PC-9 (cell line): Measurements from ENCODE around the gene TMEM43. TPM values are rescaled to one million over a fixed set of nuclear protein-coding genes. Genes with fewer than 3 reads are reported as not detected.
"Not testable (repeated sequence)": the region's sequence is repeated elsewhere in the genome, so short reads cannot be mapped to it uniquely, and the experiment has no call there.

Source experiments
- BruUV-seq: library from RNA; stranded (reverse); fragments of 400-500 nt; replicated peaks from 2 replicates; lab custom pipeline; 2021; lab: Mats Ljungman, UMichigan
- CTCF ChIA-PET: fragments of 300-600 bp; sonication (Branson Sonifier 250); formaldehyde crosslinking; loops from one replicate; lab custom pipeline; 2022; ENCODE audit warnings: antibody characterized with exemption; lab: Charles Lee
- POLR2A ChIA-PET: fragments of 300-600 bp; sonication (Branson Sonifier 250); formaldehyde crosslinking; loops from one replicate; lab custom pipeline; 2022; ENCODE audit warnings: antibody characterized with exemption; ENCODE audit not compliant: unreplicated experiment; lab: Charles Lee
- DNase-seq, 2 experiments: peaks; one replicate each; pipeline versions ENCODE4 v3.0.0 to v3.0.0-alpha.2; 2015 to 2022; ENCODE audit warnings: mixed read lengths in 1 of 2
- H2AFZ ChIP-seq: fragments of 200-600 bp; sonication (generic); 2 replicates; pipeline ENCODE4 v1.8.1; 2017; ENCODE audit warnings: antibody characterized with exemption
- H3F3A ChIP-seq: fragments of 200-600 bp; sonication (generic); 2 replicates; pipeline ENCODE4 v1.8.1; 2017; ENCODE audit warnings: antibody characterized with exemption, mild to moderate bottlenecking, low read depth; ENCODE audit not compliant: insufficient read depth
- H3K27ac ChIP-seq: fragments of 200-600 bp; sonication (generic); 2 replicates; pipeline ENCODE4 v1.6.1; 2016; ENCODE audit warnings: mixed run types
- H3K27me3 ChIP-seq: fragments of 200-600 bp; sonication (generic); 2 replicates; pipeline ENCODE4 v1.6.1; 2016; ENCODE audit warnings: low read depth, mixed run types; ENCODE audit not compliant: insufficient read depth
- H3K36me3 ChIP-seq: fragments of 200-600 bp; sonication (generic); 2 replicates; pipeline ENCODE4 v1.6.1; 2016; ENCODE audit warnings: low read depth, mixed run types
- H3K4me1 ChIP-seq: fragments of 200-600 bp; sonication (generic); replicated peaks from 2 replicates; pipeline ENCODE4 v1.6.1; 2016; ENCODE audit warnings: mixed run types; ENCODE audit not compliant: insufficient read depth
- H3K4me2 ChIP-seq: fragments of 200-600 bp; sonication (generic); 2 replicates; pipeline ENCODE4 v1.6.1; 2017; ENCODE audit warnings: mixed run types
- H3K4me3 ChIP-seq: fragments of 200-600 bp; sonication (generic); 2 replicates; pipeline ENCODE4 v1.6.1; 2016; ENCODE audit warnings: mixed run types
- H3K79me2 ChIP-seq: fragments of 200-600 bp; sonication (generic); 2 replicates; pipeline ENCODE4 v1.6.1; 2017; ENCODE audit warnings: low read depth, mixed run types
- H3K9me2 ChIP-seq: fragments of 200-600 bp; sonication (generic); 2 replicates; pipeline ENCODE4 v1.8.1; 2017; ENCODE audit warnings: mild to moderate bottlenecking; ENCODE audit not compliant: insufficient read depth
- H3K9me3 ChIP-seq: fragments of 200-600 bp; sonication (generic); 2 replicates; pipeline ENCODE4 v1.8.1; 2016; ENCODE audit warnings: low read depth; ENCODE audit not compliant: insufficient read depth
- H4K20me1 ChIP-seq: fragments of 200-600 bp; sonication (generic); 2 replicates; pipeline ENCODE4 v1.8.1; 2017; ENCODE audit not compliant: insufficient read depth
- EZH2 ChIP-seq: fragments of 200-600 bp; sonication (generic); IDR thresholded peaks from 2 replicates; pipeline ENCODE4 v1.8.0; 2017; ENCODE audit warnings: antibody characterized with exemption, low read depth
- intact Hi-C: fragments of 100-400 bp; cut with micrococcal nuclease; formaldehyde crosslinking; loops from one replicate; pipeline ENCODE4 v1.10.0; 2022; ENCODE audit not compliant: unreplicated experiment
- total RNA-seq: library from RNA; stranded (reverse); gene quantifications from 2 replicates; pipeline ENCODE4 v1.2.3, GENCODE V29; 2021
- TF ChIP-seq, protein P1 (sequence below): fragments of 200-600 bp; sonication (generic); conservative IDR thresholded peaks from 2 replicates; pipeline ENCODE4 v1.6.1; 2017; ENCODE audit warnings: mixed run types, antibody characterized with exemption, mild to moderate bottlenecking, moderate library complexity

The TMEM43 gene
- total RNA-seq, 1 experiment from 2014 or later = 64.7 TPM

DNA sequence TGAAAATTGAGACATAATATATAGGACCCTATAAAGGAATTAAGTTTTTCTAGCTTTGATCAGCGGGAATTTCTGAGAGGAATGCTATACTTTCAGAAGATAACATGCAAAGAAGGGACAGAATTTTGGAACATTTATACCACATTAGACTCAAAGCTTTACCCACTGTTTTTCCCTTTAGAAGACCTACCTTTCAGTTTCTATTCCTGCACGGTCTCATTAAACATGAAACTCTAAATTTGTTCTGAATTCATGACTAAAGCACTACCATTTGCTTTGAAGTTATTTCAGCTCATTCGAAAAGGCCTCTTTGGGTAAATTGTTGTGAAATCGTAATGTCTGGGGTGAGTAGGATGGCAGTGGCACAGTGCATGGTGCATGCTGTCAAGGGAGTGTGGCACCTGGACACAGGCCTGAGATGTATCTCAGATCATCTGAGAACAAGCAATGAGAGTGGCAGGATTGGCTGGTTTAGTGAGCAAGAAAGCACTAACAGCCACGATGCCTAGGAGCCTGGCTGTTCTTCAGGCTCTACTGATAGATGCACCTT, 42.7 kb upstream of the TMEM43 start:
- ChIA-PET CTCF (no interaction called here), POLR2A (no interaction called here)
- DNase-seq = no peak
- BruUV-seq = no TSS peak
- TF ChIP-seq, protein P1, sequence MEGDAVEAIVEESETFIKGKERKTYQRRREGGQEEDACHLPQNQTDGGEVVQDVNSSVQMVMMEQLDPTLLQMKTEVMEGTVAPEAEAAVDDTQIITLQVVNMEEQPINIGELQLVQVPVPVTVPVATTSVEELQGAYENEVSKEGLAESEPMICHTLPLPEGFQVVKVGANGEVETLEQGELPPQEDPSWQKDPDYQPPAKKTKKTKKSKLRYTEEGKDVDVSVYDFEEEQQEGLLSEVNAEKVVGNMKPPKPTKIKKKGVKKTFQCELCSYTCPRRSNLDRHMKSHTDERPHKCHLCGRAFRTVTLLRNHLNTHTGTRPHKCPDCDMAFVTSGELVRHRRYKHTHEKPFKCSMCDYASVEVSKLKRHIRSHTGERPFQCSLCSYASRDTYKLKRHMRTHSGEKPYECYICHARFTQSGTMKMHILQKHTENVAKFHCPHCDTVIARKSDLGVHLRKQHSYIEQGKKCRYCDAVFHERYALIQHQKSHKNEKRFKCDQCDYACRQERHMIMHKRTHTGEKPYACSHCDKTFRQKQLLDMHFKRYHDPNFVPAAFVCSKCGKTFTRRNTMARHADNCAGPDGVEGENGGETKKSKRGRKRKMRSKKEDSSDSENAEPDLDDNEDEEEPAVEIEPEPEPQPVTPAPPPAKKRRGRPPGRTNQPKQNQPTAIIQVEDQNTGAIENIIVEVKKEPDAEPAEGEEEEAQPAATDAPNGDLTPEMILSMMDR = no peak
- no peak for TF ChIP-seq EZH2
- H2AFZ ChIP-seq = no peak overlapping the region
- no peaks in the 10 kb centered on the region for H3F3A ChIP-seq
- H4K20me1 ChIP-seq = no peaks in the 10 kb centered on the region
- H3K27me3 ChIP-seq = no peaks in the 10 kb centered on the region
- no peak overlapping the region for H3K4me3 ChIP-seq
- intact Hi-C loops = no loop called here
- no peaks in the 10 kb centered on the region for H3K79me2 ChIP-seq
- no peaks in the 10 kb centered on the region for H3K4me1 ChIP-seq
- no peak overlapping the region for H3K4me2 ChIP-seq
- H3K36me3 ChIP-seq = no peaks in the 10 kb centered on the region
- H3K9me3 ChIP-seq = no peaks in the 10 kb centered on the region
- no peaks in the 10 kb centered on the region for H3K9me2 ChIP-seq
- no peak overlapping the region for H3K27ac ChIP-seq

DNA sequence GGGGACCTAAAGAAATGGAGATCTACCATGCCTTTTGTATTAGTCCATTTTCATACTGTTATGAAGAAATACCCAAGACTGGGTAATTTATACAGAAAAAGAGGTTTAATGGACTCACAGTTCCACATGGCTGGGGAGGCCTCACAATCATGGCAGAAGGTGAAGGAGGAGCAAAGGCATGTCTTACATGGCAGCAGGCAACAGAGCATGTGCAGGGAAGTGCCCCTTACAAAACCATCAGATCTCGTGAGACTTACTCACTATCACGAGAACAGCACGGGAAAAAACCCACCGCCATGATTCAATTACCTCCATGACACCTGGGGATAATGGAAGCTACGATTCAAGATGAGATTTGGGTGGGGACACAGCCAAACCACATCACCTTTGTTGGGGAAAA, 37.4 kb upstream of the TMEM43 start:
- CTCF ChIA-PET, H3K36me3 ChIP-seq, H4K20me1 ChIP-seq, H3K4me2 ChIP-seq, POLR2A ChIA-PET, H3F3A ChIP-seq, intact Hi-C loops, H3K9me3 ChIP-seq, H3K27me3 ChIP-seq, H3K79me2 ChIP-seq, H3K4me1 ChIP-seq, DNase-seq, H3K9me2 ChIP-seq, BruUV-seq, H2AFZ ChIP-seq, H3K27ac ChIP-seq, H3K4me3 ChIP-seq: not testable (repeated sequence)

DNA sequence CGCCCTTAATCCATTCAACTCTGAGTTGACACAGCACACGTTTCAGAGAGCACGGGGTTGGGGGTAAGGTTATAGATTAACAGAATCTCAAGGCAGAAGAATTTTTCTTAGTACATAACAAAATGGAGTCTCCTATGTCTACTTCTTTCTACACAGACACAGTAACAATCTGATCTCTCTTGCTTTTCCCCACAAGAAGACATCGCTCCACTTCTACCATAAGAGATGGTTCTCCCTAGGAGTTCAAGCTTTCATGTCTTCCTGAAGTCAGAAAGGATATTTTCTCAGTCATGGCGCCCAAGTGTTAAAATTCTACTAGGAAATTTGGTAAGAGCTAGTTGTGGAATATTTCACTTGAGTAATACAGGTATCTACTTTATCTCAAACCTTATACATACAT, 32.9 kb upstream of the TMEM43 start:
- H3K79me2 ChIP-seq, CTCF ChIA-PET, H3K4me3 ChIP-seq, H3F3A ChIP-seq, intact Hi-C loops, H3K36me3 ChIP-seq, H3K4me2 ChIP-seq, H3K27ac ChIP-seq, H3K9me3 ChIP-seq, H2AFZ ChIP-seq, H3K9me2 ChIP-seq, DNase-seq, BruUV-seq, H3K4me1 ChIP-seq, H3K27me3 ChIP-seq, H4K20me1 ChIP-seq, POLR2A ChIA-PET: not testable (repeated sequence)

DNA sequence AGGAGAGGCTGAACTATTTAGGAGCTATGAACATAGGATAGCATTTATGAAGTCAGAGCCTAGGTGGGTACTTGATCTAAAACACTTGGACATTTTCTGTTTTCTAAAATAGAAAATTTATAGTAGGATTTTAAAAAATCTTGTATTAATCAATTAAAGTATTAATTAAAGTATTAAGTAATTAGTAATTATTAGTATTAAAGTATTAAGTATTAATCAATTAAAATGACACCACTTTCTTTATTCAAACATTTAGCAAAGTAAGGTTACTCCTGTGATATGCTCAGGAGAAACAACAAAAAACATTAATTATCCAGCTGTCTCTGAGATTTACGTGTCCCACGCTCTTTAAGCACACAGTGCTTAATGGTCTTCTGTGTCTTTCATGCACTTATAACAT, 32.4 kb upstream of the TMEM43 start:
- TF ChIP-seq, protein P1 = no peak
- TF ChIP-seq EZH2 = no peak
- DNase-seq = no peak
- H4K20me1 ChIP-seq = no peaks in the 10 kb centered on the region
- intact Hi-C loops = no loop called here
- H3K9me3 ChIP-seq = no peaks in the 10 kb centered on the region
- ChIA-PET CTCF (no interaction called here), POLR2A (no interaction called here)
- no peak overlapping the region for H3K4me3 ChIP-seq
- H3K4me1 ChIP-seq = no peaks in the 10 kb centered on the region
- no peak overlapping the region for H3K4me2 ChIP-seq
- no peaks in the 10 kb centered on the region for H3K9me2 ChIP-seq
- no peaks in the 10 kb centered on the region for H3K27me3 ChIP-seq
- no peaks in the 10 kb centered on the region for H3K79me2 ChIP-seq
- H3K27ac ChIP-seq = no peak overlapping the region
- no TSS peak for BruUV-seq
- H3F3A ChIP-seq = no peaks in the 10 kb centered on the region
- H2AFZ ChIP-seq = no peak overlapping the region
- no peaks in the 10 kb centered on the region for H3K36me3 ChIP-seq
